Stimulated activated CD8-positive, alpha-beta memory T cell treated with anti-CD3 and anti-CD28 coated beads, Interleukin-2, amount 100 ng/mL, for 1 hour (primary cell): ENCODE results near the gene FGFR1OP2.
"Not testable (repeated sequence)": the region's sequence is repeated elsewhere in the genome, so short reads cannot be mapped to it uniquely, and the experiment has no call there.

Experiments used
- DNase-seq, 2 donors: peaks; one replicate each; pipeline ENCODE4 v3.0.0-alpha.2; 2020; ENCODE audit warnings: low read depth in 2 of 2

FGFR1OP2 gene

GRCh38 chr12:26937863-26938700 is at the start of gene FGFR1OP2, which contains the start of gene INTS13:
Gene FGFR1OP2 (plus strand): TSS chr12:26938470. CDS start chr12:26954159, 15,689 bp downstream.
Gene INTS13 (minus strand): TSS chr12:26937981. CDS start chr12:26936803, 1,178 bp downstream.
- peak; percentile 87 to 93 for DNase-seq

- DNase-seq, result no peak
Observed at GRCh38 chr12:26890784-26891183, 47.5 kb upstream of the FGFR1OP2 start.

- DNase-seq, result no peak
Observed at GRCh38 chr12:26891704-26892103, 46.6 kb upstream of the FGFR1OP2 start.

GRCh38 chr12:26895672-26896071 is 42.6 kb upstream of the FGFR1OP2 start:
- DNase-seq, result no peak

GRCh38 chr12:26896913-26897312 is 41.4 kb upstream of the FGFR1OP2 start:
- DNase-seq, result no peak

- DNase-seq, result not testable (repeated sequence)
Observed at GRCh38 chr12:26903396-26903795, 34.9 kb upstream of the FGFR1OP2 start.

GRCh38 chr12:26906024-26906423 is 32.2 kb upstream of the FGFR1OP2 start:
- DNase-seq, result no peak

- DNase-seq, result no peak
Observed at GRCh38 chr12:26906704-26907103, 31.6 kb upstream of the FGFR1OP2 start.

- DNase-seq, result no peak
Observed at GRCh38 chr12:26918321-26919215, 19.7 kb upstream of the FGFR1OP2 start.

- DNase-seq, result no peak
Observed at GRCh38 chr12:26919216-26919555, 19.1 kb upstream of the FGFR1OP2 start.

- DNase-seq, result no peak
Observed at GRCh38 chr12:26921886-26922285, 16.4 kb upstream of the FGFR1OP2 start.

GRCh38 chr12:26928661-26929060 is 9.6 kb upstream of the FGFR1OP2 start:
- no peak for DNase-seq

GRCh38 chr12:26929590-26929989 is 8.7 kb upstream of the FGFR1OP2 start:
- no peak for DNase-seq

- DNase-seq, result no peak
Observed at GRCh38 chr12:26935636-26936378, 2.5 kb upstream of the FGFR1OP2 start.

- DNase-seq, result no peak
Observed at GRCh38 chr12:26936559-26937442, 1.5 kb upstream of the FGFR1OP2 start.

- no peak for DNase-seq
Observed at GRCh38 chr12:26937443-26937862, 817 bp upstream of the FGFR1OP2 start.

- no peak for DNase-seq
Observed at GRCh38 chr12:26938701-26939062, 412 bp downstream of the FGFR1OP2 start.

- no peak for DNase-seq
Observed at GRCh38 chr12:26939192-26939832, 1.0 kb downstream of the FGFR1OP2 start.

- no peak for DNase-seq
Observed at GRCh38 chr12:26939953-26940352, 1.7 kb downstream of the FGFR1OP2 start.

GRCh38 chr12:26940516-26941214 is 2.4 kb downstream of the FGFR1OP2 start:
- DNase-seq, result no peak
